ENCODE results near the gene TULP3. TPM values are rescaled to one million over a fixed set of nuclear protein-coding genes. Genes with fewer than 3 reads are reported as not detected.
A peak's percentile ranks its signal among the peaks of the same experiment; 100 is the strongest.

Gene TULP3
- total RNA-seq, 1 donor from 2014 or later: 9.5 TPM

DNA sequence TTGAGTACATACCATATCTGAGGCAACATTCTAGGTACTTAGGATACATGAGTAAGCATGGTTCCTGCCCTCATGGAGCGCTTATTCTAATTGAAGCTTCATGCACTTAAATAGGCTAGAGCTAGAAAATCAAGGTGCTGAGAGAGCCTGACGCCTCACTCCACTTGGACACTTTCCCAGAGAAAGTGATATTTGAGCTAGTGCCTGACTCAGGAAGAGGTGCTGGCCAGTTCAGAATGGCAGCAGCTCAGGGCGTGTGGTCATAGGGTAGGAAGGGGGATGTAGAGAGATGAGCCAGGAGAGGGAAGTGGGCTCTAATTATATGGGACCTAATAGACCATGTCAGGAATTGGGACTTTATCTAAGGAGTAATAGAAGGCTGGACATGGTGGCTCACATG is 33.3 kb downstream of the TULP3 start:
- DNase-seq (ENCODE audit: low read depth): peak; percentile 39
- no peaks in the 10 kb centered on the region for H3K27me3 ChIP-seq (ENCODE audit: control insufficient read depth, insufficient read depth, low read length)
- no peak for FAIRE-seq
- H3K36me3 ChIP-seq (ENCODE audit: control insufficient read depth, insufficient read depth, low read length): peaks cover 4% of the 10 kb centered on the region
- TF ChIP-seq, protein P1, sequence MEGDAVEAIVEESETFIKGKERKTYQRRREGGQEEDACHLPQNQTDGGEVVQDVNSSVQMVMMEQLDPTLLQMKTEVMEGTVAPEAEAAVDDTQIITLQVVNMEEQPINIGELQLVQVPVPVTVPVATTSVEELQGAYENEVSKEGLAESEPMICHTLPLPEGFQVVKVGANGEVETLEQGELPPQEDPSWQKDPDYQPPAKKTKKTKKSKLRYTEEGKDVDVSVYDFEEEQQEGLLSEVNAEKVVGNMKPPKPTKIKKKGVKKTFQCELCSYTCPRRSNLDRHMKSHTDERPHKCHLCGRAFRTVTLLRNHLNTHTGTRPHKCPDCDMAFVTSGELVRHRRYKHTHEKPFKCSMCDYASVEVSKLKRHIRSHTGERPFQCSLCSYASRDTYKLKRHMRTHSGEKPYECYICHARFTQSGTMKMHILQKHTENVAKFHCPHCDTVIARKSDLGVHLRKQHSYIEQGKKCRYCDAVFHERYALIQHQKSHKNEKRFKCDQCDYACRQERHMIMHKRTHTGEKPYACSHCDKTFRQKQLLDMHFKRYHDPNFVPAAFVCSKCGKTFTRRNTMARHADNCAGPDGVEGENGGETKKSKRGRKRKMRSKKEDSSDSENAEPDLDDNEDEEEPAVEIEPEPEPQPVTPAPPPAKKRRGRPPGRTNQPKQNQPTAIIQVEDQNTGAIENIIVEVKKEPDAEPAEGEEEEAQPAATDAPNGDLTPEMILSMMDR (IDR thresholded peaks at IDR 0.05; ENCODE audit: insufficient read depth, low read length, severe bottlenecking): no peak
- H3K4me3 ChIP-seq (ENCODE audit: low read depth, low read length): no peak overlapping the region

DNA sequence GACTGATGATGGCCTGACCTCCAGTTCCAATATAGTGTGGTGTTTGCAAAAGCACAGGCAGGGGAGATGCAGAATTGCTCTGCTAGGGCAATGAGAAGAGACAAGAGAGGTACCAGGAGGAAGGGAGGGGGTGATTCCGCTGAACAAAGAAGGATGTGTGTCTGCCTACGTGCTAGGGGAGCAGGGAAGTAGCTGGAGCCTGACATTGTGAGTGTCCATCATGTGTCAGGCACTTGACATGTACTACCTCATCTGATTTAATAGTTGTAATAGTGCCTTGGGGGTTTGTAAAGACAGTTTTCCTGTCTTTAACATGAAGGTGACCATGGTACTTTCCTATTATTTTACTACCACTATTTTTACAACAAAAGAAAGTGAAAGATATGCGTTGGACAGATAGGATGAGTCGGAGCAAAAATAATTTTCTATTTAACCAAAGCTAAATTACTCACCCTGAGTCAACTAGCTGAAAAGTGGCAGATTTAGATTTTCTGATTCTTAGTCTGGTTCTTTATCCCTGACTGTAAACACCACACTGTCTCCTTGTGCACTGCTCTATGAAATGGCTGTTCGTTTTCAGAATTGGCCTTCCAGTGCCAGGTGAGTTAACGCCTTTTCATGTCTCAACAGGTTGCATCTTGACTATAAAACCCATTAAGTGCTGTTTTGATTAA is 34.8 kb downstream of the TULP3 start:
- FAIRE-seq (peak; percentile 52), DNase-seq (ENCODE audit: low read depth) (peak; percentile 74)
- H3K36me3 ChIP-seq (ENCODE audit: control insufficient read depth, insufficient read depth, low read length): peaks cover 4% of the 10 kb centered on the region
- H3K27me3 ChIP-seq (ENCODE audit: control insufficient read depth, insufficient read depth, low read length): no peaks in the 10 kb centered on the region
- H3K4me3 ChIP-seq (ENCODE audit: low read depth, low read length): no peak overlapping the region
- TF ChIP-seq, protein P1 (IDR thresholded peaks at IDR 0.05; ENCODE audit: insufficient read depth, low read length, severe bottlenecking): no peak

DNA sequence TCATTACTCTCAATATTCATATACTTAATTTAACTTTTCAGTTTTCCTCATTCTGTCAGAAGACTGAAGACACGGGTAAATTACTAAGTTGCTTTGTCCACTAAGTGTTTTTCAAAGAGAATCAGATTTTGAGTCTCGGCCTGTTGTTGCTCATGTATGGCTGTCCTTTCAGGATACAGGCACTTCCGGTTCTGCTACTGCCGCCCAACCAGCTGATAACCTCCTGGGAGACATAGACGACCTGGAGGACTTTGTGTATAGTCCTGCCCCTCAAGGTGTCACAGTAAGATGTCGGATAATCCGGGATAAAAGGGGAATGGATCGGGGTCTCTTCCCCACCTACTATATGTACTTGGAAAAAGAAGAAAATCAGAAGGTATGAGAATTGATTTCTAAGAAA is 40.2 kb downstream of the TULP3 start:
- FAIRE-seq: no peak
- Histone ChIP-seq H3K27me3 (ENCODE audit: control insufficient read depth, insufficient read depth, low read length) (no peaks in the 10 kb centered on the region), H3K4me3 (ENCODE audit: low read depth, low read length) (no peak overlapping the region), H3K36me3 (ENCODE audit: control insufficient read depth, insufficient read depth, low read length) (peaks cover 4% of the 10 kb centered on the region)
- DNase-seq (ENCODE audit: low read depth): no peak
- TF ChIP-seq, protein P1 (IDR thresholded peaks at IDR 0.05; ENCODE audit: insufficient read depth, low read length, severe bottlenecking): no peak

DNA sequence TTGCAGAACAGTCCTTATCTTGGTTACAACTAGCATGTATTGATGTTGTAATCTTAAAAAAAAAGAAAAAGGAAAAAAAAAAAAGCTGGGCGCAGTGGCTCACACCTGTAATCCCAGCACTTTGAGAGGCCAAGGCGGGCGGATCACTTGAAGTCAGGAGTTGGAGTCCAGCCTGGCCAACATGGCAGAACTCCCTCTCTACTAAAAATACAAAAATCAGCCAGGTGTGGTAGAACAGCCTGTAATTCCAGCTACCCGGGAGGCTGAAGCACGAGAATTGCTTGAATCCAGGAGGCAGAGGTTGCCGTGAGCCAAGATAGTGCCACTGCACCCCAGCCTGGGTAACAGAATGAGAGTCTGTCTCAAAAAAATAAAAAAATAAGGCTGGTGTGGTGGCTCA is 42.9 kb downstream of the TULP3 start:
- DNase-seq (ENCODE audit: low read depth) (no peak), FAIRE-seq (no peak)
- Histone ChIP-seq H3K36me3 (ENCODE audit: control insufficient read depth, insufficient read depth, low read length) (peaks cover 4% of the 10 kb centered on the region), H3K27me3 (ENCODE audit: control insufficient read depth, insufficient read depth, low read length) (no peaks in the 10 kb centered on the region), H3K4me3 (ENCODE audit: low read depth, low read length) (no peak overlapping the region)
- TF ChIP-seq, protein P1 (IDR thresholded peaks at IDR 0.05; ENCODE audit: insufficient read depth, low read length, severe bottlenecking): no peak

DNA sequence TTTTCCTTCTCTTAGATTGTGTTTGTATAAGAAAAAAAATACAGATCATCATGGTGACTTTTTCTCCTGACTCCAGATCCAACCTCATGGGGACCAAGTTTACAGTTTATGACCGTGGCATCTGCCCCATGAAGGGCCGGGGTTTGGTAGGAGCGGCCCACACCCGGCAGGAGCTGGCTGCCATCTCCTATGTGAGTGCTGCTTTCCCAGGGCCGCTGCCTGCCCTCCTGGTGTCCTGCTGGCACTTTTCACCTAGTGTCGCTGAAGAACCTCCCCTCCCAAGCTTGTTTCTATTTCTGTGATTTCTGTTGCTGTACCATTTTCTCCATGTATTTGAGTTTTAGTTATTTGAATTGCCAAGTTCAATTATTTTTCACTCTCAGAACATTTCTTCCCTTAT is 43.7 kb downstream of the TULP3 start:
- peaks cover 4% of the 10 kb centered on the region for H3K36me3 ChIP-seq (ENCODE audit: control insufficient read depth, insufficient read depth, low read length)

More for the DNA sequence above, 43.7 kb downstream of the TULP3 start:
- no peaks in the 10 kb centered on the region for H3K27me3 ChIP-seq (ENCODE audit: control insufficient read depth, insufficient read depth, low read length)
- TF ChIP-seq, protein P1 (IDR thresholded peaks at IDR 0.05; ENCODE audit: insufficient read depth, low read length, severe bottlenecking): no peak
- FAIRE-seq (no peak), DNase-seq (ENCODE audit: low read depth) (no peak)
- H3K4me3 ChIP-seq (ENCODE audit: low read depth, low read length): no peak overlapping the region

All from bronchial epithelial cell (primary cell).